Fibroblast of skin of left quadriceps (primary cell): ENCODE measurements around the gene BID.
"Not testable (repeated sequence)": the region's sequence is repeated elsewhere in the genome, so short reads cannot be mapped to it uniquely, and the experiment has no call there.

ENCODE experiments used
- DNase-seq, 2 experiments: peaks; one replicate each; pipeline ENCODE4 v3.0.0-alpha.2; 2013; ENCODE audit warnings: low read depth in 2 of 2

BID gene

DNA sequence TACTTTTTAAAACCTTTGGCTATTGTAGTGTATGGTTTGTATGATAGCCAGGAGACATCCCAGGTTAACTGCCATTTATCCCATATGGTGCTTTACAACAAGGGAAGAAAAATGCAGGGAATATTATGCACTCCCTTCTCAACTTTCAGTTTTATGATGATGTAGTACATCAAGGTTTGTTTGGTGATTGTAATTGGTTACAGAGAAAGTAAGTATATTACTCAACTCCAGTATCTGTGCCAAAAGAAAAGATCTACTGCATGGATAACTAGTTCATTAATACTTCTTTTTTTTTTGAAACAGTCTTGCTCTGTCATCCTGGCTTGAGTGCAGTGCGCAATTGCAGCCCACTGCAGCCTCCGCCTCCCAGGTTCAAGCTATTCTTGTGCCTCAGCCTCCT, 70.5 kb downstream of the BID start:
- no peak for DNase-seq

DNA sequence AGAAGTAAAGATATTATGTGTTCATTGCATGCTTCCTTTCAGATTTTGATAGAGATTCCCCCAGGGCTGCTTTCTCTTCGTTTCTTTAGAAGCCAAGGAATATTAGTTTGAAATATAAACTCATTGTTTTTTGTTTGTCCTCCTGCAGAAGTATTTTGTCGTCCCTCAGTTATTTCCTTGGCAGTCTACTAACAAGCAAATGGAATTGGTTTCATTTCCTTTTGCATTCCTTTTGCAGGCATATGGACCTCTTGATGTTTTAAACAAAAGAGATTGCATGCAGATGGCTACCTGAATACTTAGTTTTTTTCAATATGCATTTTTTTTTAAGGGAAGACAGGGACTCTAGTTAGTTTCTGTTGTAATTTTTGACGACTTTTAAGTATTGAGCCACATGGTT, 73.5 kb downstream of the BID start:
- DNase-seq = no peak

DNA sequence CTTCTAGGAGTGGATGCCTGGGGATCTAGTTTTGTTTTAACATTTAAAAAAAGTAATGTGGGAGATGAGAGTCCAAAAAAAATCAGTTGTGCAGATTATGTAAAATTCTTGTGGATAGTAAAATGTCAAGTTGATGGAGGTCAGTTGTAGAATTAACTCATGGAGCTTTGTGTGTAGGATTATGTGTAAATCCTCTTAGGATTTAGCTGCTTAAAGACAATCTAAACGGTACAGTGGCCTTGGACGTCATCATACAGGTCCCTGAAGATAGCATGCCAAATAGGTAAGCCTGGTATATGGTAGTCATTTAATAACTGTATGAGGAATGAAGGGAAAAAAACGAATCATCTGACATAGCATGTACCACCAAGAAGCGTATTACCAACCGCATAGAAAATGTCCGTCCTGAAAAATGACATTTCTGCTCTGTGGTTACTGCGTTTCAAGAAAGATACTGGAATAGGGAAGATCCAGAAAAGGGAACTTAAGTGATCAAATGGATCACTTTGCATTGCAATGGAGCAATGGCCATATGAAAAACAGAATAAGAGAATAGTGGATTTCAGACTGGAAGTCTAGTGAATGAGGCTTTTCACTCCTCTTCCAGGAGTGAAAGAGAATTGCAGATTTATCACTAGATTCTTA, 74.5 kb downstream of the BID start:
- DNase-seq = no peak

DNA sequence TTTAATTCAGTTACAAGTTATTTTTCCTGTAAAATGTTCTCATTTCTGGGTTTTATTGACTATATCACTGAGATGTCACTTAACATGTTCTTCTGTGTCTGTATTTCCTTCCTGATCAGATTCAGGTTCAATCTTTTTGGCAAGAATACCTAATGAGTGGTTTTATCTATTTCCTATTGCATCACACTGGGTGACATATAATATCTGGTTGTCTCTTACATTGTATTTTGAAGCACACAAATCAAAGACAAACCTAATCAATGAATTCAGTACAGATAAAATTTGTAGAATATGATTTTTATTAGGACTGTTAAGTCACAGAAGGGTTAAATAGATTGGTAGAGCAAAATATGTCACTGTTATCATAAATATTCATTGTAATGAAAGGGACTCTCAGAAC, 75.3 kb downstream of the BID start:
- DNase-seq = no peak

DNA sequence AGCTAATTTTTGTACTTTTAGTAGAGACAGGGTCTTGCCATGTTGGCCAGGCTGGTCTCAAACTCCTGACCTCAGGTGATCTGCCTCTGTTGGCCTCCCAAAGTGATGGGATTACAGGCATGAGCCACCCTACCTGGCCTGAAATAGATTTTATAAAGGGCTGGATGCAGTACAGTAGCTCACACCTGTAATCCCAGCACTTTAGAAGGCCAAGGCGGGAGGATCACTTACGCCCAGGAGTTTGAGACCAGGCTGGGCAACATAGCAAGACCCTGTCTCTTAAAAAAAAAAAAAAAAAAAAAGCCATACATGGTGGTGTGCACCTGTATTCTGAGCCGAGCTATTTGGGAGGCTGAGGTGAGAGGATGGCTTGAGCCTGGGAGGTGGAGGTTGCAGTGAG, 76.0 kb downstream of the BID start:
- not testable (repeated sequence) for DNase-seq

DNA sequence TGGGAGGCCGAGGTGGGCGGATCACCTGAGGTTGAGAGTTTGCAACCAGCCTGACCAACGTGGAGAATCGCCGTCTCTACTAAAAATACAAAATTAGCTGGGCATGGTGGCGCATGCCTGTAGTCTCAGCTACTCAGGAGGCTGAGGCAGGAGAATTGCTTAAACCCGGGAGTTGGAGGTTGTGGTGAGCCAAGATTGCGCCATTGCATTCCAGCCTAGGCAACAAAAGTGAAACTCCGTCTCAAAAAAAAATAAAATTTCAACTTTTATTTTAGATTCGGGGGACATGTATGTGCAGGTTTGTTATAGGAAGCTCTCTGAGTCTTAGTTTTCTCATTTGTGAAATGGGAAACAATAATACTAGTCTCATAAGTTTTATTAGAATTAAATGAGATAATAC, 77.1 kb downstream of the BID start:
- not testable (repeated sequence) for DNase-seq

DNA sequence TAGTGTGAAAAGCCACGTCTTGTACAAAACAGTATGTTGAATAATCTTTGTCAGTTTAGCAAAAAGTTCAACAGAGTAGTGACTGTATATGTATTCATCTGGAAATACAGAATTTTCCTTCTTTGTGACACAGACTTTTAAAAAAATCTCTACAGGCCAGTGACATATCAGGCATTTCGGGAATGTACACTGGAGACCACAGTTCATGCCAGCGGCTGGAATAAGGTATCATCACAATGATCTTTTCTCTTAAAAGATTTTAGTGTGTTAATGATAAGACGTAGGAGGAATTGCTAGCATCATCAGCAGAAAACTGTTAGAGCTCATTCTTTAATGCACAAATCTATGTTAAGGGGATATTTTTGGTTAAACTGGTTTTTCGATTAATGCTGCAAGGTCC, 78.3 kb downstream of the BID start:
- DNase-seq = no peak

DNA sequence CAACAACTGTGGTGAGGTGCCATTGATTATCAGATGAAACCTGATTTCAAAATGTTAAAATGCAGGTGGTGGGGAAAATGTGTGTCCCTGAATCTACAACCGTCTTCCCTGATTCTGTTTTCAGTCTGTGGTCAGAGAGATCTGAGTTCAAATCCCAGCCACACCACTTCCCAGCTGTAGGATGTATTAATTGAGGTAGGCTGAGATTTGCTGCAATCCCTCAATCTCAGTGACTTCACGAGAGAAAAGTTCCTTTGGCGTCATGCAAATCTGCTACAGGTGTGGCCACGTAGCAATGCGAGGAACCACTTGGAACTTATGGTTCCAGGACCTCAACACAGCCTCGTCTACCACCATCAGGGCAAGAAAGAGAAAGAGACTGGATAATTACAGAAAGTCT, 79.5 kb downstream of the BID start:
- DNase-seq = no peak

DNA sequence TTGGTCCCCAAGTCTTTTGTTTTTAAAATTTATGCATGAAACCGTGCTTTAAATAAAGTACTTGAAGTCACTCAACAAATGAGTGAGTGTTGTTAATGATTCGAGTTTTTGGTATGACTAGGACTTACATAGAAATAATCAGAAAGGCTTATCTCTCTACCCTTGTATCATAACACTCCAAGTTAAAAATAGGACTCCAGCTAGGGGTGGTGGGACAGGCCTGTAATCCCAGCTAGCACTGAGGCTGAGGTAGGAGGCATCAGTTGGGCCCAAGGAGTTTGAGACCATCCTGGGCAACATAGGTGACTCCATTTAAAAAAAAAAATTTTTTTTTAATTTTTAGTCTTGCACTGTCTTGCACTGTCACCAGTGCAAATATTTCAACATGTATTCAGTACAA, 80.1 kb downstream of the BID start:
- no peak for DNase-seq

DNA sequence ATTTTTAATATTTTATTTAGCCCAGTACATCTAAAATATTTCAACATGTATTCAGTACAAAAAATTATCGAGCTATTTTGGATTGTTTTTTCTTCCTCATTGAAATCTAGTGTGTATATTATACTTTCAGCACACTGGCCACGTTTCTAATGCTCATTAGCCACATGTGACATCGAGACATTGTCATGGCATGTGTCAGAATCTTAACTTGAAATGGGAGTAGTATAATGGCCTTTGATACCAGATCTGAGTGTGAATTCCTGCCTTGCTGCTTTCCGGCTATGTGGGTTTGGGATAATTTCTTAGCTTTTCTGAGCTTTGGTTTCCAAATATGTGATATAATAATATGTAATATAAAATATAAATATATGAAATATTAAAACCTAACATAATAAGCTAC, 81.4 kb downstream of the BID start:
- no peak for DNase-seq

DNA sequence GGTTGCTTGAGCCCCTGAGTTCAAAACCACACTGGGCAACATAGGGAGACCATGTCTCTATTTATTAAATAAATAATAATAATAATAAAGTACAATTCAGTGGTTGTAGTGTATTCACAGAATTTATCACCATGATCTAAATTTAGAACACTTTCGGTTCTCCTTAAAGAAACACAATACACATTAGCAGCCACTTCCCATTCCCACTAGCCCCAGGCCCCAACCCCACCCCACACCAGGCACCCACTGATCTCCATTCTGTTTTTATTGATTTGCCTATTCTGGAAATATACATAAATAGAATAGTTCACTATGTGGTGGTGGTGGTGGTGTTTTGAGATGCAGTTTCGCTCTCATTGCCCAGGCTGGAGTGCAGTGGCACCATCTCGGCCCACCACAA, 90.0 kb downstream of the BID start:
- DNase-seq = no peak
